Testis (tissue), 3 donors: ENCODE measurements around the gene KRT10. TPM values are rescaled to one million over a fixed set of nuclear protein-coding genes. Genes with fewer than 3 reads are reported as not detected.
A peak's percentile ranks its signal among the peaks of the same experiment; 100 is the strongest.

Experiments
- DNase-seq: peaks from one replicate; pipeline ENCODE4 v3.0.0-alpha.2; 2019
- H3K27ac ChIP-seq, 2 donors: fragments of 200-600 bp; sonication (generic); one replicate each; pipeline ENCODE4 v1.5.1; 2019
- H3K27me3 ChIP-seq: fragments of 200-600 bp; sonication (generic); one replicate; pipeline ENCODE4 v1.5.1; 2019
- H3K36me3 ChIP-seq: fragments of 200-600 bp; sonication (generic); one replicate; pipeline ENCODE4 v1.5.1; 2017; ENCODE audit warnings: low read depth; ENCODE audit errors: missing control alignments
- H3K4me1 ChIP-seq: fragments of 200-600 bp; sonication (generic); one replicate; pipeline ENCODE4 v1.5.1; 2019
- H3K4me3 ChIP-seq, 2 donors: fragments of 200-600 bp; sonication (generic); one replicate each; pipeline ENCODE4 v1.5.1; 2017 to 2019
- H3K9me3 ChIP-seq: fragments of 200-600 bp; sonication (generic); one replicate; pipeline ENCODE4 v1.5.1; 2017
- CTCF ChIP-seq, 3 experiments: fragments of 450-650 bp in 2 of 3; fragments of 200-600 bp in 1 of 3; sonication (generic) in 1 of 3; IDR thresholded peaks; one replicate each; pipeline ENCODE4 v1.5.1; 2016 to 2019; ENCODE audit warnings: antibody characterized with exemption in 3 of 3, mild to moderate bottlenecking in 2 of 3, moderate library complexity in 1 of 3
- POLR2A ChIP-seq: fragments of 450-650 bp; IDR thresholded peaks from one replicate; pipeline ENCODE4 v1.6.1; 2017; ENCODE audit warnings: antibody characterized with exemption, mild to moderate bottlenecking, moderate library complexity
- WGBS, 2 donors: methylation state at CpG; one replicate each; pipeline ENCODE4 v1.1.5; 2018; 5-methylcytosine and 5-hydroxymethylcytosine counted together
- intact Hi-C: fragments of 100-400 bp; cut with DNase I; formaldehyde crosslinking; loops from one replicate; pipeline ENCODE4 v1.15.1; 2023; ENCODE audit warnings: low total_unique reads
- polyA plus RNA-seq: library from polyadenylated mRNA; stranded (reverse); fragments of 350-450 nt; fragmentation: Illumina TruSeq; extraction: RNeasy Lipid Tissue Mini Kit (QIAGEN cat#74804); gene quantifications from one replicate; pipeline ENCODE4 v1.2.3, GENCODE V29; 2014; ENCODE audit warnings: low read depth, low replicate concordance; ENCODE audit not compliant: insufficient read depth
- total RNA-seq, 2 donors: library from RNA; depleted of rRNA; stranded (reverse); fragments of >200 nt; gene quantifications; one replicate each; pipeline ENCODE4 v1.2.3, GENCODE V29; 2016

The KRT10 gene
- total and polyA plus RNA-seq, 3 donors from 2014 or later: 22.1 to 69.4 (median 25.8) TPM

- H3K9me3 ChIP-seq: no peaks in the 10 kb centered on the region
- 16 to 24% methylated on average over 13 of the region's 13 CpGs for WGBS, 2 donors
- H3K4me3 ChIP-seq: no peak overlapping the region
- H3K27me3 ChIP-seq: no peaks in the 10 kb centered on the region
- no peaks in the 10 kb centered on the region for H3K36me3 ChIP-seq
- no peaks in the 10 kb centered on the region for H3K4me1 ChIP-seq
- intact Hi-C loops: no loop called here
- H3K27ac ChIP-seq: no peak overlapping the region
- peak; percentile 89 for DNase-seq
- no peak for TF ChIP-seq POLR2A
- peak; percentile 76 to 85 (median 79) for TF ChIP-seq CTCF (IDR thresholded peaks at IDR 0.05)
Measured at GRCh38 chr17:40803617-40804082, 18.8 kb downstream of the KRT10 start.

GRCh38 chr17:40801157-40801556, 21.3 kb downstream of the KRT10 start:
- DNase-seq: no peak
- no peaks in the 10 kb centered on the region for H3K4me1 ChIP-seq
- WGBS, 2 donors: 70 to 74% methylated on average over 2 of the region's 2 CpGs
- TF ChIP-seq POLR2A (no peak), CTCF (IDR thresholded peaks at IDR 0.05) (no peak)
- no peaks in the 10 kb centered on the region for H3K36me3 ChIP-seq
- no peak overlapping the region for H3K4me3 ChIP-seq
- no peaks in the 10 kb centered on the region for H3K9me3 ChIP-seq
- intact Hi-C loops: no loop called here
- H3K27ac ChIP-seq: no peak overlapping the region
- no peaks in the 10 kb centered on the region for H3K27me3 ChIP-seq

GRCh38 chr17:40800381-40800780, 22.0 kb downstream of the KRT10 start:
- no peaks in the 10 kb centered on the region for H3K27me3 ChIP-seq
- no peak overlapping the region for H3K27ac ChIP-seq
- intact Hi-C loops: no loop called here
- no peaks in the 10 kb centered on the region for H3K9me3 ChIP-seq
- WGBS, 2 donors: 89 to 91% methylated on average over 1 of the region's 1 CpG
- TF ChIP-seq CTCF (IDR thresholded peaks at IDR 0.05) (no peak), POLR2A (no peak)
- no peaks in the 10 kb centered on the region for H3K36me3 ChIP-seq
- H3K4me1 ChIP-seq: no peaks in the 10 kb centered on the region
- no peak overlapping the region for H3K4me3 ChIP-seq
- DNase-seq: no peak

- DNase-seq: no peak
- Histone ChIP-seq H3K4me1 (no peaks in the 10 kb centered on the region), H3K36me3 (no peaks in the 10 kb centered on the region), H3K4me3 (no peak within 1 kb of the TSS), H3K9me3 (no peaks in the 10 kb centered on the region), H3K27ac (no peak within 1 kb of the TSS), H3K27me3 (no peaks in the 10 kb centered on the region)
- 79 to 87% methylated on average over 3 of the region's 3 CpGs for WGBS, 2 donors
- no peak for TF ChIP-seq POLR2A
- intact Hi-C loops: no loop called here
Measured at GRCh38 chr17:40799859-40800258, 22.6 kb downstream of the KRT10 start, which contains the start of gene KRT28. Gene KRT28 (minus strand): TSS chr17:40799959. CDS start chr17:40799893, 66 bp downstream.

- DNase-seq: no peak
- Histone ChIP-seq H3K27ac (no peak overlapping the region), H3K4me3 (peak overlapping the region in 1 of 2 donors; percentile 20), H3K36me3 (no peaks in the 10 kb centered on the region), H3K4me1 (no peaks in the 10 kb centered on the region), H3K27me3 (no peaks in the 10 kb centered on the region), H3K9me3 (no peaks in the 10 kb centered on the region)
- no peak for TF ChIP-seq CTCF (IDR thresholded peaks at IDR 0.05)
- TF ChIP-seq POLR2A: no peak
- WGBS, 2 donors: 67 to 68% methylated on average over 20 to 27 of the region's 27 CpGs
- intact Hi-C loops: no loop called here
Measured at GRCh38 chr17:40796846-40797245, 25.6 kb downstream of the KRT10 start.
